A673 (cell line): ENCODE data around the gene PHEX. TPM values are rescaled to one million over a fixed set of nuclear protein-coding genes. Genes with fewer than 3 reads are reported as not detected.
"Not testable (repeated sequence)": the region's sequence is repeated elsewhere in the genome, so short reads cannot be mapped to it uniquely, and the experiment has no call there.

ENCODE experiments used
- BruUV-seq: library from RNA; stranded (reverse); fragments of 400-500 nt; replicated peaks from 2 replicates; lab custom pipeline; 2021; lab: Mats Ljungman, UMichigan
- CTCF ChIA-PET: fragments of 300-600 bp; sonication (Branson Sonifier 250); formaldehyde crosslinking; loops from one replicate; lab custom pipeline; 2022; ENCODE audit warnings: antibody characterized with exemption; lab: Charles Lee
- POLR2A ChIA-PET: fragments of 300-600 bp; sonication (Branson Sonifier 250); formaldehyde crosslinking; loops from one replicate; lab custom pipeline; 2022; ENCODE audit warnings: antibody characterized with exemption; ENCODE audit not compliant: low non-redundant PET; lab: Charles Lee
- DNase-seq: peaks from one replicate; pipeline ENCODE4 v3.0.0-alpha.2; 2015; ENCODE audit warnings: low spot score
- H3K27ac ChIP-seq: fragments of 200-600 bp; sonication (generic); 2 replicates; pipeline ENCODE4 v1.5.1; 2016; ENCODE audit warnings: mixed run types, low read depth, mild to moderate bottlenecking, mixed read lengths, antibody characterized with exemption, low read length; ENCODE audit not compliant: poor library complexity, severe bottlenecking
- H3K27me3 ChIP-seq: fragments of 200-600 bp; sonication (generic); replicated peaks from 2 replicates; pipeline ENCODE4 v1.6.1; 2017; ENCODE audit warnings: mixed run types, low read depth, mild to moderate bottlenecking, mixed read lengths, antibody characterized with exemption, low read length; ENCODE audit not compliant: insufficient read depth, poor library complexity
- H3K36me3 ChIP-seq: fragments of 200-600 bp; sonication (generic); 2 replicates; pipeline ENCODE4 v1.6.1; 2016; ENCODE audit warnings: mixed run types, mild to moderate bottlenecking, mixed read lengths, antibody characterized with exemption, low read length; ENCODE audit not compliant: insufficient read depth, poor library complexity, severe bottlenecking
- H3K4me1 ChIP-seq: fragments of 200-600 bp; sonication (generic); 2 replicates; pipeline ENCODE4 v1.6.1; 2017; ENCODE audit warnings: mixed run types, mild to moderate bottlenecking, mixed read lengths, antibody characterized with exemption, low read length; ENCODE audit not compliant: insufficient read depth, poor library complexity, severe bottlenecking
- H3K4me3 ChIP-seq: fragments of 200-600 bp; sonication (generic); 2 replicates; pipeline ENCODE4 v1.5.1; 2016; ENCODE audit warnings: low read depth, mixed run types, mild to moderate bottlenecking, mixed read lengths, low read length; ENCODE audit not compliant: poor library complexity, severe bottlenecking
- H3K9me3 ChIP-seq: fragments of 200-600 bp; sonication (generic); 2 replicates; pipeline ENCODE4 v1.6.1; 2016; ENCODE audit warnings: mixed run types, low read depth, mild to moderate bottlenecking, mixed read lengths, antibody characterized with exemption, low read length; ENCODE audit not compliant: poor library complexity, severe bottlenecking
- EZH2 ChIP-seq: fragments of 200-600 bp; sonication (generic); IDR thresholded peaks from 2 replicates; pipeline ENCODE4 v1.6.1; 2017; ENCODE audit warnings: borderline replicate concordance, low read depth, mild to moderate bottlenecking, mixed read lengths, antibody characterized with exemption, low read length; ENCODE audit not compliant: poor library complexity, severe bottlenecking
- intact Hi-C: fragments of 100-400 bp; cut with micrococcal nuclease; formaldehyde crosslinking; loops from one replicate; pipeline ENCODE4 v1.10.0; 2022; ENCODE audit not compliant: unreplicated experiment
- total RNA-seq: library from RNA; stranded (reverse); gene quantifications from 2 replicates; pipeline ENCODE4 v1.2.3, GENCODE V29; 2021
- TF ChIP-seq, protein P1 (sequence below): fragments of 300-800, 200-600 bp; sonication (generic); conservative IDR thresholded peaks from 2 replicates; pipeline ENCODE4 v1.5.1; 2017; ENCODE audit warnings: low read depth, mild to moderate bottlenecking, antibody characterized with exemption, low read length, moderate library complexity, mixed read lengths

PHEX gene
- total RNA-seq, 1 experiment from 2014 or later: 0.43 TPM

DNA sequence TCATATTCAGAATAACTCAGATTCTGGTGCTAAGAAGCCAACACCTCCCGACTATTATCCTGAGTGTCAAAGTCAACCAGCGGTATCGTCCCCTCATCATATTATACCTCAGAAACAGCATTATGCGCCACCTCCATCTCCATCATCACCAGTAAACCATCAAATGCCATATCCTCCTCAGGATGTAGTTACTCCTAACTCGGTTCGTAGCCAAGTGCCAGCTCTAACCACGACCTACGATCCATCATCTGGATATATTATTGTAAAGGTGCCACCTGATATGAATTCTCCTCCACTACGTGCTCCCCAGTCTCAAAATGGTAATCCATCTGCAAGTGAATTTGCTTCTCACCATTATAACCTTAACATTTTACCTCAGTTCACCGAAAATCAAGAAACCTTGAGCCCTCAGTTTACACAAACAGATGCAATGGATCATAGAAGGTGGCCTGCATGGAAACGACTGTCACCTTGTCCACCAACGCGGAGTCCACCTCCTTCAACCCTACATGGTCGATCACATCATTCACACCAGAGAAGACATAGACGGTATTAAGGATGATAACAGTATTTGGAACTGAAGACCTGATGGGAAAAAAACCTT, 241.7 kb downstream of the PHEX start:
- no TSS peak for BruUV-seq
- no peak overlapping the region for H3K27ac ChIP-seq
- no peaks in the 10 kb centered on the region for H3K36me3 ChIP-seq
- POLR2A ChIA-PET: no interaction called here
- no peaks in the 10 kb centered on the region for H3K4me1 ChIP-seq
- no peak overlapping the region for H3K4me3 ChIP-seq
- no peak for TF ChIP-seq EZH2
- TF ChIP-seq, protein P1, sequence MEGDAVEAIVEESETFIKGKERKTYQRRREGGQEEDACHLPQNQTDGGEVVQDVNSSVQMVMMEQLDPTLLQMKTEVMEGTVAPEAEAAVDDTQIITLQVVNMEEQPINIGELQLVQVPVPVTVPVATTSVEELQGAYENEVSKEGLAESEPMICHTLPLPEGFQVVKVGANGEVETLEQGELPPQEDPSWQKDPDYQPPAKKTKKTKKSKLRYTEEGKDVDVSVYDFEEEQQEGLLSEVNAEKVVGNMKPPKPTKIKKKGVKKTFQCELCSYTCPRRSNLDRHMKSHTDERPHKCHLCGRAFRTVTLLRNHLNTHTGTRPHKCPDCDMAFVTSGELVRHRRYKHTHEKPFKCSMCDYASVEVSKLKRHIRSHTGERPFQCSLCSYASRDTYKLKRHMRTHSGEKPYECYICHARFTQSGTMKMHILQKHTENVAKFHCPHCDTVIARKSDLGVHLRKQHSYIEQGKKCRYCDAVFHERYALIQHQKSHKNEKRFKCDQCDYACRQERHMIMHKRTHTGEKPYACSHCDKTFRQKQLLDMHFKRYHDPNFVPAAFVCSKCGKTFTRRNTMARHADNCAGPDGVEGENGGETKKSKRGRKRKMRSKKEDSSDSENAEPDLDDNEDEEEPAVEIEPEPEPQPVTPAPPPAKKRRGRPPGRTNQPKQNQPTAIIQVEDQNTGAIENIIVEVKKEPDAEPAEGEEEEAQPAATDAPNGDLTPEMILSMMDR: no peak
- DNase-seq: no peak
- intact Hi-C loops: no loop called here
- no peaks in the 10 kb centered on the region for H3K9me3 ChIP-seq
- H3K27me3 ChIP-seq: no peaks in the 10 kb centered on the region
- CTCF ChIA-PET: no interaction called here

DNA sequence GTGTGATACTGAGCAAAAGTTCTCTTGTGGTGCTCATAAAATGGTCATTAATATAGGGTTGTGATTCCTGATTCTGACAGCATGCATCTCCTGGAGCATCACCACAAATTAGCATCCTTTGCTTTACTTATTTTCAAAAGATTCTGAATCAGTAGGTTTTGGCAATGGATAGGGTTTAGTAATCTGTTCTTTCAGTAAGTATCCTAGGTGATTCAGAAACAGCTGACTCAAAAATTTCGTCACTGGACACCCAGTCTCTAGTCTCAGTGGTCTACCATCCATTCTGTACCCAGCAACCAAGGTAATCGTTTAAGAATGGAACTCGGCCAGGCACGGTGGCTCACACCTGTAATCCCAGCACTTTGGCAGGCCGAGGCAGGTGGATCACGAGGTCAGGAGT, 244.7 kb downstream of the PHEX start:
- Histone ChIP-seq H3K27me3 (no peaks in the 10 kb centered on the region), H3K36me3 (no peaks in the 10 kb centered on the region), H3K27ac (no peak overlapping the region), H3K4me3 (no peak overlapping the region), H3K9me3 (no peaks in the 10 kb centered on the region), H3K4me1 (no peaks in the 10 kb centered on the region)
- TF ChIP-seq EZH2: no peak
- TF ChIP-seq, protein P1: no peak
- POLR2A ChIA-PET: no interaction called here
- BruUV-seq: no TSS peak
- DNase-seq: no peak
- intact Hi-C loops: no loop called here
- CTCF ChIA-PET: no interaction called here

DNA sequence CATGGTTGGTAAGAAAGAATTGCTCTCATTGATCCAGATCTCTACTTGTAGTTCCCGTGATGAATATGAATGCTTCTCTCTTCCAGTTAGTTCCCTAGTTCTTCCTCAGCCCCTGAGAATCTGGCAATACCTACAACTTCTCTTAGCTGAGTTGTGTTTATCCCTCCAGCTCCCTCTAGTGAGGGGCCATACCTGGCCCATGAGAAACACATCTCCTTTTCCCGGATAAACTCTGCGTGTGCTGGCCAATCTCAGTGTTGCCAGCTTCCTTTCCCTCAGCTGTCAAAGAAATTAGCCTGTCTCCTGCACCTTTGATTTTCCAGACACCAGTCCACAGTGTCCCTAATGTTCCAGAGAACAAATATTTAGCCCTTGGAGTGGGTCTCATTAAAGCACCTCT, 246.2 kb downstream of the PHEX start:
- Histone ChIP-seq H3K9me3 (no peaks in the 10 kb centered on the region), H3K27me3 (no peaks in the 10 kb centered on the region), H3K4me1 (no peaks in the 10 kb centered on the region), H3K36me3 (no peaks in the 10 kb centered on the region), H3K27ac (no peak overlapping the region), H3K4me3 (no peak overlapping the region)
- TF ChIP-seq EZH2: no peak
- TF ChIP-seq, protein P1: 0 out of 2 replicates have a peak, but pooled peaks have one; percentile 13
- no TSS peak for BruUV-seq
- no peak for DNase-seq
- intact Hi-C loops: no loop called here
- POLR2A ChIA-PET: no interaction called here
- CTCF ChIA-PET: interaction anchor here (0.9 kb wide), 1 partner anchor 142 kb away, joined by 3 read pairs; no protein-coding TSS in a partner anchor

DNA sequence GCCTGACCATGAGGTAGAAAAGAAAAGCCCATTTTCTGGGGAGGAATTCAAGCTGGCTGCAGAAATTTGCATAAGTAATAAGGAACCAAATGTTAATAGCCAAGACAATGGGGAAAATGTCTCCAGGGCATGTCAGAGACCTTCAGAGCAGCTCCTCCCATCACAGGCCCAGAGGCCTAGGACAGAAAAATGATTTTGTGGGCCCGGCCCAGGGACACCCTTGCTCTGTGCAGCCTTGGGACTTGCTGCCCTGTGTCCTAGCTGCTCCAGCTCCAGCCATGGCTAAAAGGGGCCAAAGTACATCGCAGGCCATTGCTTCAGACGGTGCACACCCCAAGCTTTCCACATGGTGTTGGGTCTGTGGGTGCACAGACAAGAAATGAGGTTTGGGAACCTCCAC, 257.1 kb downstream of the PHEX start:
- H3K36me3 ChIP-seq, H3K4me1 ChIP-seq, H3K27me3 ChIP-seq, H3K9me3 ChIP-seq, CTCF ChIA-PET, BruUV-seq, intact Hi-C loops, POLR2A ChIA-PET, H3K27ac ChIP-seq, DNase-seq, H3K4me3 ChIP-seq: not testable (repeated sequence)
